ENCODE results near the gene THEM4.

THEM4 gene

DNA sequence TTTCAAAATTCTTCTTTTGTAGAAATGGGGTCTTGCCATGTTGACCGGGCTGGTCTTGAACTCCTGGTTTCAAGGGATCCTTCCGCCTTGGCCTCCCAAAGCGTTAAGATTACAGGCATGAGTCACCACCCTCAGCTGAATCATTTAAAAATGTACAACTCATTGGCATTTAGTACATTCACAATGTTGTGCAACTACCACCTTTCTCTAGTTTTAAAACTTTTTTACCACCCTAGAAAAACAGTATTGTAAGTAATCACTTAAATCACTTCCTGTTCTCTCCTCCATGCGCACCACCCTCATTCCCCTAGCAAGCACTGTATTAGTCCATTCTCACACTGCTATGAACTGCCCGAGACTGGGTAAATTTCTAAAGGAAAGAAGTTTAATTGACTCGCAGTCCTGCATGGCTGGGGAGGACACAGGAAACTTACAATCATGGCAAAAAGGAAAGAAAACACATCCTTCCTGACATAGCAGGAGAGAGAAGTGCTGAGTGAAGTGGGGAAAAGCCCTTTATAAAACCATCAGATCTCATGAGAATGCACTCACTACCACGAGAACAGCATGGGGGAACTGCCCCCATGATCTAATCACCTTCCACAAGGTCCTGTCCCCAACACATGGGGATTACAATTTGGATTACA lies 41.4 kb downstream of the THEM4 start:
- Mint-ChIP-seq H3K4me1 (peaks cover 6% of the 10 kb centered on the region), H3K9me3 (no peaks in the 10 kb centered on the region), H3K4me3 (no peak overlapping the region), H3K27me3 (ENCODE audit: low read depth) (peaks cover 4% of the 10 kb centered on the region), H3K36me3 (ENCODE audit: low read depth) (peaks cover under 1% of the 10 kb centered on the region), H3K27ac (peak overlapping the region in 1 of 3 experiments; percentile 15)
- TF ChIP-seq, protein P1, sequence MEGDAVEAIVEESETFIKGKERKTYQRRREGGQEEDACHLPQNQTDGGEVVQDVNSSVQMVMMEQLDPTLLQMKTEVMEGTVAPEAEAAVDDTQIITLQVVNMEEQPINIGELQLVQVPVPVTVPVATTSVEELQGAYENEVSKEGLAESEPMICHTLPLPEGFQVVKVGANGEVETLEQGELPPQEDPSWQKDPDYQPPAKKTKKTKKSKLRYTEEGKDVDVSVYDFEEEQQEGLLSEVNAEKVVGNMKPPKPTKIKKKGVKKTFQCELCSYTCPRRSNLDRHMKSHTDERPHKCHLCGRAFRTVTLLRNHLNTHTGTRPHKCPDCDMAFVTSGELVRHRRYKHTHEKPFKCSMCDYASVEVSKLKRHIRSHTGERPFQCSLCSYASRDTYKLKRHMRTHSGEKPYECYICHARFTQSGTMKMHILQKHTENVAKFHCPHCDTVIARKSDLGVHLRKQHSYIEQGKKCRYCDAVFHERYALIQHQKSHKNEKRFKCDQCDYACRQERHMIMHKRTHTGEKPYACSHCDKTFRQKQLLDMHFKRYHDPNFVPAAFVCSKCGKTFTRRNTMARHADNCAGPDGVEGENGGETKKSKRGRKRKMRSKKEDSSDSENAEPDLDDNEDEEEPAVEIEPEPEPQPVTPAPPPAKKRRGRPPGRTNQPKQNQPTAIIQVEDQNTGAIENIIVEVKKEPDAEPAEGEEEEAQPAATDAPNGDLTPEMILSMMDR (IDR thresholded peaks at IDR 0.05; ENCODE audit: unreplicated experiment in 3 of 3) = no peak

- TF ChIP-seq, protein P1 (IDR thresholded peaks at IDR 0.05; ENCODE audit: unreplicated experiment in 3 of 3) = no peak
- no peaks in the 10 kb centered on the region for H3K9me3 Mint-ChIP-seq
- peaks cover 6% of the 10 kb centered on the region for H3K4me1 Mint-ChIP-seq
- no peak overlapping the region for H3K27ac Mint-ChIP-seq
- H3K4me3 Mint-ChIP-seq = no peak overlapping the region
- no peaks in the 10 kb centered on the region for H3K36me3 Mint-ChIP-seq (ENCODE audit: low read depth)
- peaks cover 4% of the 10 kb centered on the region for H3K27me3 Mint-ChIP-seq (ENCODE audit: low read depth)
Observed at GRCh38 chr1:151867321-151867720, 42.0 kb downstream of the THEM4 start.

DNA sequence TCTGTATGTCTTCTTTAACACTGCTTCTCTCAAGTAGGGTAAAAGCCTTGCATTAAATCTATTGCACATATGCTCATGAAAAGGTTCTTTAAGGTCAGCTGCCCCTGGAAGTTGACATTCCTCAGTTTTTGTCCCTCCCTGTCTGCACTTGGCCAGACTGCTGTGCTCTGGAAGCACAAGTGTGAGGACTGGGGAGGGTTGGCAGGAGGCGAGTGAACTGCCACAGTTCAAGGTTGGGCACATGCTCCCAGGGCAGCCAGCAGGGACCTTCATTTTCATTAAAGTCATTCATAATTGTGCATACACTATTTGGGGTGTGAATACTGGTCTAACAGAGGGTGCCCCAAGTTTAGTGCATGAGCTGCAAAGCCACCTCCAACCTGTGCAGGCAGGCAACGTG lies 44.9 kb downstream of the THEM4 start:
- Mint-ChIP-seq H3K9me3 (no peaks in the 10 kb centered on the region), H3K36me3 (ENCODE audit: low read depth) (no peaks in the 10 kb centered on the region), H3K27me3 (ENCODE audit: low read depth) (peaks cover 14% of the 10 kb centered on the region), H3K27ac (no peak overlapping the region), H3K4me3 (no peak overlapping the region), H3K4me1 (peaks cover 6% of the 10 kb centered on the region)
- TF ChIP-seq, protein P1 (IDR thresholded peaks at IDR 0.05; ENCODE audit: unreplicated experiment in 3 of 3) = no peak

DNA sequence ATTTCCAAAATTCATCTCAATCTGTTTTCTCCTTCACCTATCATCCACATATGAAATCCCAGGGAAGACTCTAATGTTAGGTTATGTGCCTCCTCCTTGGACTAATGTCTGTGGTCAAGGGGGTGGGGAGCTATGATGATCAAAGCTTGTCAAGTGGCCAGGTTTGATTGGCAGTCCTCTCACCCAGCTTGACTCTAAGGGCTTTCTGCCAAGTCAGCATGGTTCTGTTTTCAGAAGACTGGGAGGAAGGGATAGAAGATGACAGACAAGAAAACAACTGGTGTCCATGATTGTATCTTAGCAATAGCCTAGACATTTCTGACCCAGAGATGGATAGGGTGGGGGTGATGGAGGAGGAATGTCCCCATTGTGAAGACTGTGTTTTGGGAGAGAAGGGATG lies 46.7 kb downstream of the THEM4 start:
- Mint-ChIP-seq H3K36me3 (ENCODE audit: low read depth) (no peaks in the 10 kb centered on the region), H3K27me3 (ENCODE audit: low read depth) (peaks cover 15% of the 10 kb centered on the region), H3K4me3 (no peak overlapping the region), H3K9me3 (no peaks in the 10 kb centered on the region), H3K27ac (no peak overlapping the region), H3K4me1 (no peaks in the 10 kb centered on the region)
- TF ChIP-seq, protein P1 (IDR thresholded peaks at IDR 0.05; ENCODE audit: unreplicated experiment in 3 of 3) = no peak

DNA sequence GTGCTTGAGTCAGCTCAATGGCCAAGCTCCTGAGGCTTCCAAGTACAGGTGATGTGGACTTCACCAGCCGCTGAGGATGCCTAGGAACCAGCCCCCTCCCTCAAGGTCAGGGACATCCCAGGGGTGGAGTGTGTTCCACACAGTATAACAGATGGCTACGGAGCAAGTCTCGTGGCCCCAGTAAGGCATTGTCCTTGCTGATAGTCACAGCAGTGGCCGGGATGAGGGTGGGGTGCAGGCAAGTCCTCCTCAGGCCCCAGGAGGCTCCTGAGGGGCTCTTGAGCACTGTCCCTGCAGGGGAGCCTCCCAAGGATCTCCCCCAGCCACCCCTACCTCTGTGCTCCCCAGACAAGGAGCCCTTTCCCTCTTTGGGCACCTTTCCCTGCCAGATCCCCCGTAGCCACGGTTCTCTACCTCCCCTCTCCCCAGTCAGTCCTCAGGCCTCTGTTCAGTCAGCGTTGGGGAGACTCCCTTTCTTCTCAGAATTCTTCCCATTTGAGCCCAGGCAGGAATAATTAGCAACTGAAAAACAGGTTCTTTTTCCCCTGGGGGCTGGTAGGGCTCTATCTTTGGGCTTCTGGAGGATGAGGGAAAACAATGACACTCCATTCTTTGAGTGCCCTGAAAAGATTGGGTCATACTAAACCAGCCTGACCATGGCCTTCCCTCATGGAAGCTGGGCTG lies 48.7 kb downstream of the THEM4 start:
- Mint-ChIP-seq H3K4me1 (peaks cover 7% of the 10 kb centered on the region), H3K4me3 (no peak overlapping the region), H3K9me3 (no peaks in the 10 kb centered on the region), H3K36me3 (ENCODE audit: low read depth) (no peaks in the 10 kb centered on the region), H3K27me3 (ENCODE audit: low read depth) (peaks cover 15% of the 10 kb centered on the region), H3K27ac (no peak overlapping the region)
- TF ChIP-seq, protein P1 (IDR thresholded peaks at IDR 0.05; ENCODE audit: unreplicated experiment in 3 of 3) = no peak

DNA sequence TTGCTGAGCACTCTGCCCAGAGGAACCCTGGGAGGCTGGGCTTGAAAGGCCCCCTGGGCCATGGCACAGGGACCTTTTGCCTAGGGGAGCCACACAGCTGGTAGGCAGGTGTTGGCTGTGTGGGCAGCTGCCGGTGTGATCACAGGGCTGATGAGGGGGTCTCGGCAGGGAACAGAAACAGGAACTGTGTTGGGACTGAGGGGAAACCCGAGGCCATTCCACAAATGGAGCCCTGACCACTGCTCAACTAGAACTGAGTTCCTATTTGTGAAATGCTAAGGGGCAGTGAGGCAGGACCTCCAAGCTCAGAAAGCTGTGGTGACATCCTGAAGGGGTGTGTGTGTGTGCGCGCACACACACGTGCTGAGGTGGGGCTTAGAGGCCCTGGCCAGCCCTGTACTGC lies 49.4 kb downstream of the THEM4 start:
- Mint-ChIP-seq H3K36me3 (ENCODE audit: low read depth) (no peaks in the 10 kb centered on the region), H3K27me3 (ENCODE audit: low read depth) (peaks cover 11% of the 10 kb centered on the region), H3K9me3 (no peaks in the 10 kb centered on the region), H3K27ac (no peak overlapping the region), H3K4me1 (peaks cover 10% of the 10 kb centered on the region), H3K4me3 (no peak overlapping the region)
- TF ChIP-seq, protein P1 (IDR thresholded peaks at IDR 0.05; ENCODE audit: unreplicated experiment in 3 of 3) = no peak

All from nephron (organoid).